ENCODE measurements around the gene SLC6A5.
A peak's percentile ranks its signal among the peaks of the same experiment; 100 is the strongest.

SLC6A5 gene

GRCh38 chr11:20668844-20669819 lies 69.7 kb downstream of the SLC6A5 start, which contains the start of gene NELL1:
Gene NELL1 (plus strand): TSS chr11:20669586.
- FAIRE-seq (no peak), DNase-seq (ENCODE audit: low spot score) (peak; percentile 61)

GRCh38 chr11:20669820-20670684 lies 70.6 kb downstream of the SLC6A5 start:
- peak; percentile 16 for DNase-seq (ENCODE audit: low spot score)
- FAIRE-seq, result no peak

- DNase-seq (ENCODE audit: low spot score), result no peak
- FAIRE-seq, result no peak
Observed at GRCh38 chr11:20670932-20671403, 71.6 kb downstream of the SLC6A5 start.

- FAIRE-seq, result no peak
Observed at GRCh38 chr11:20671856-20672546, 72.6 kb downstream of the SLC6A5 start.

GRCh38 chr11:20672575-20672974 lies 73.2 kb downstream of the SLC6A5 start:
- no peak for FAIRE-seq
- DNase-seq (ENCODE audit: low spot score), result peak; percentile 21

More at GRCh38 chr11:20671856-20672546, 72.6 kb downstream of the SLC6A5 start:
- peak; percentile 58 for DNase-seq (ENCODE audit: low spot score)

- DNase-seq (ENCODE audit: low spot score) (no peak), FAIRE-seq (no peak)
Observed at GRCh38 chr11:20676658-20677057, 77.2 kb downstream of the SLC6A5 start.

- FAIRE-seq, result no peak
Observed at GRCh38 chr11:20688761-20689160, 89.4 kb downstream of the SLC6A5 start.

GRCh38 chr11:20707876-20708275 lies 108.5 kb downstream of the SLC6A5 start:
- no peak for FAIRE-seq
- DNase-seq (ENCODE audit: low spot score), result no peak

More at GRCh38 chr11:20688761-20689160, 89.4 kb downstream of the SLC6A5 start:
- DNase-seq (ENCODE audit: low spot score), result no peak

Measured in urothelium cell line (cell line).